ENCODE data around the gene NTM.
A peak's percentile ranks its signal among the peaks of the same experiment; 100 is the strongest.

NTM gene

GRCh38 chr11:131498631-131499160 is 128.3 kb downstream of the NTM start:
- H3K18ac ChIP-seq (ENCODE audit: low read length): no peak overlapping the region
- H2AK5ac ChIP-seq (ENCODE audit: low read depth, low read length): no peak overlapping the region
- no peak overlapping the region for H2BK12ac ChIP-seq (ENCODE audit: low read length)
- H3K4me3 ChIP-seq (ENCODE audit: low read length in 2 of 2): no peak overlapping the region
- H4K91ac ChIP-seq (ENCODE audit: low read depth, low read length, poor library complexity): no peak overlapping the region
- no peak overlapping the region for H3K4me2 ChIP-seq (ENCODE audit: insufficient read depth, low read length, poor library complexity, severe bottlenecking)
- H3K14ac ChIP-seq (ENCODE audit: low read length): no peak overlapping the region
- no peak overlapping the region for H2BK120ac ChIP-seq (ENCODE audit: low read depth, low read length)
- H3K9me3 ChIP-seq (replicated peaks in 1 of 2; ENCODE audit: control insufficient read depth in 2 of 2, insufficient read depth in 1 of 2, low read depth in 1 of 2, low read length in 2 of 2): no peaks in the 10 kb centered on the region
- H4K8ac ChIP-seq (ENCODE audit: low read depth, low read length): no peak overlapping the region
- H2BK5ac ChIP-seq (ENCODE audit: low read length): no peak overlapping the region
- H3K27me3 ChIP-seq (ENCODE audit: control insufficient read depth in 3 of 3, insufficient read depth in 3 of 3, low read depth in 1 of 3, low read length in 3 of 3): no peaks in the 10 kb centered on the region
- no peak overlapping the region for H2AFZ ChIP-seq (ENCODE audit: low read length)
- H3K23ac ChIP-seq (ENCODE audit: low read depth, low read length, poor library complexity): no peak overlapping the region
- DNase-seq (ENCODE audit: low spot score): no peak
- WGBS, 2 donors (ENCODE audit: extremely low coverage in 2 of 2, insufficient read length in 2 of 2, insufficient replicate concordance in 1 of 2): no CpG with 5 or more reads among the region's 7 CpGs
- no peak overlapping the region for H2BK15ac ChIP-seq (ENCODE audit: low read length)
- H3K36me3 ChIP-seq (replicated peaks in 1 of 2; ENCODE audit: control insufficient read depth in 2 of 2, insufficient read depth in 2 of 2, low read length in 2 of 2): no peaks in the 10 kb centered on the region
- H3K4ac ChIP-seq (ENCODE audit: low read length): no peak overlapping the region
- peaks cover 0 to 1% of the 10 kb centered on the region in 2 donors for H3K4me1 ChIP-seq (ENCODE audit: control insufficient read depth in 2 of 2, insufficient read depth in 1 of 2, low read depth in 1 of 2, low read length in 2 of 2)
- H3K9ac ChIP-seq (ENCODE audit: low read depth, low read length, poor library complexity): no peak overlapping the region
- no peak overlapping the region for H3K27ac ChIP-seq (replicated peaks; ENCODE audit: low read length)
- H3K79me1 ChIP-seq (ENCODE audit: low read depth, low read length): no peaks in the 10 kb centered on the region

DNA sequence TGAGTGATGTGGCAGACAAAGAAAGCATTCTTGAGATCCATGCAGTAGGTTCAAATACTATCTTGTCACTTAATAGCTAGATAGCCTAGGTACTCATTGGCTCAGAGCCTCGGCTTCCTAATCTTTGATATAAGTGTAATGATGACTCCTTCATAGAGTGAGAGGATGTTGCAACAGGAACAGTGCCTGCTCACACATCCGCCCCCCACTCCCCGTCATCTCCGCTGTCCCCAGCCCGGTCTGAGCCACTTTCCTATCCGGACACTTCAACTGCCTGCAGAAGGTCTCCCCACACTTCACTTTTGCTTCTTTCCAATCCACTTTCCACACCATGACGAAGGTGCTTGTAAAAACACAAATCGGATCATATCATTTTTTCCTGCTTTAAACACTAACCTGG is 128.8 kb downstream of the NTM start:
- no peak overlapping the region for H4K91ac ChIP-seq (ENCODE audit: low read depth, low read length, poor library complexity)
- no peaks in the 10 kb centered on the region for H3K36me3 ChIP-seq (replicated peaks in 1 of 2; ENCODE audit: control insufficient read depth in 2 of 2, insufficient read depth in 2 of 2, low read length in 2 of 2)
- no CpG with 5 or more reads among the region's 8 CpGs for WGBS, 2 donors (ENCODE audit: extremely low coverage in 2 of 2, insufficient read length in 2 of 2, insufficient replicate concordance in 1 of 2)
- peaks cover 0 to 3% of the 10 kb centered on the region in 2 donors for H3K4me1 ChIP-seq (ENCODE audit: control insufficient read depth in 2 of 2, insufficient read depth in 1 of 2, low read depth in 1 of 2, low read length in 2 of 2)
- H4K8ac ChIP-seq (ENCODE audit: low read depth, low read length): no peak overlapping the region
- H2BK15ac ChIP-seq (ENCODE audit: low read length): no peak overlapping the region
- H3K27ac ChIP-seq (replicated peaks; ENCODE audit: low read length): no peak overlapping the region
- no peak overlapping the region for H2BK12ac ChIP-seq (ENCODE audit: low read length)
- H3K9ac ChIP-seq (ENCODE audit: low read depth, low read length, poor library complexity): no peak overlapping the region
- H3K4me3 ChIP-seq (ENCODE audit: low read length in 2 of 2): no peak overlapping the region
- H2AK5ac ChIP-seq (ENCODE audit: low read depth, low read length): no peak overlapping the region
- H2AFZ ChIP-seq (ENCODE audit: low read length): no peak overlapping the region
- H3K14ac ChIP-seq (ENCODE audit: low read length): no peak overlapping the region
- no peaks in the 10 kb centered on the region for H3K79me1 ChIP-seq (ENCODE audit: low read depth, low read length)
- no peaks in the 10 kb centered on the region for H3K9me3 ChIP-seq (replicated peaks in 1 of 2; ENCODE audit: control insufficient read depth in 2 of 2, insufficient read depth in 1 of 2, low read depth in 1 of 2, low read length in 2 of 2)
- no peak overlapping the region for H3K4ac ChIP-seq (ENCODE audit: low read length)
- no peaks in the 10 kb centered on the region for H3K27me3 ChIP-seq (ENCODE audit: control insufficient read depth in 3 of 3, insufficient read depth in 3 of 3, low read depth in 1 of 3, low read length in 3 of 3)
- H3K18ac ChIP-seq (ENCODE audit: low read length): no peak overlapping the region
- no peak overlapping the region for H3K23ac ChIP-seq (ENCODE audit: low read depth, low read length, poor library complexity)
- H3K4me2 ChIP-seq (ENCODE audit: insufficient read depth, low read length, poor library complexity, severe bottlenecking): no peak overlapping the region
- DNase-seq (ENCODE audit: low spot score): no peak
- H2BK120ac ChIP-seq (ENCODE audit: low read depth, low read length): no peak overlapping the region
- H2BK5ac ChIP-seq (ENCODE audit: low read length): no peak overlapping the region

DNA sequence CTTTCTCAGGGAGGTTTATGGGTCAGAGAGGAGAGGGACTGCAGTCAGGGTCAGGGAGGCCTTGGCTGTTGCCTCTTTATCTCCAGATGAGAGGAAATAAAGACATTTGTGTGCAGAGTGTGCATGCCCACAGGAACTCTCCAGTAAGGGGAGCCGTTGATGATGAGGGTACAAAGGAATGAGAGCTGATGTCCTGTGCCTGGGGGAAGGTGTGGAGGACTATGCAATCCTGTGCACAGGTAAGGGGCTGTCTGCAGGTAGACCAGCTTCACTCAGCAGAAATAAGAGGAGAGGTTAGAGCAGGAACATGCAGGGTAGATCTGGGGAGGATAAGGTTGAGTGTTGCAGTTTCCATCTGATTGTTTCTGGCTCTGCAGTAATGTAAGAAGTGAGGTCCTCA is 132.6 kb downstream of the NTM start:
- H3K4me3 ChIP-seq (ENCODE audit: low read length in 2 of 2): no peak overlapping the region
- H2BK5ac ChIP-seq (ENCODE audit: low read length): no peak overlapping the region
- no peak overlapping the region for H2BK12ac ChIP-seq (ENCODE audit: low read length)
- no peak overlapping the region for H3K23ac ChIP-seq (ENCODE audit: low read depth, low read length, poor library complexity)
- H2BK15ac ChIP-seq (ENCODE audit: low read length): no peak overlapping the region
- H3K27ac ChIP-seq (replicated peaks; ENCODE audit: low read length): no peak overlapping the region
- no CpG with 5 or more reads among the region's 1 CpG for WGBS, 2 donors (ENCODE audit: extremely low coverage in 2 of 2, insufficient read length in 2 of 2, insufficient replicate concordance in 1 of 2)
- no peak overlapping the region for H3K4ac ChIP-seq (ENCODE audit: low read length)
- no peak overlapping the region for H4K8ac ChIP-seq (ENCODE audit: low read depth, low read length)
- no peaks in the 10 kb centered on the region for H3K27me3 ChIP-seq (ENCODE audit: control insufficient read depth in 3 of 3, insufficient read depth in 3 of 3, low read depth in 1 of 3, low read length in 3 of 3)
- H3K4me2 ChIP-seq (ENCODE audit: insufficient read depth, low read length, poor library complexity, severe bottlenecking): no peak overlapping the region
- no peak overlapping the region for H2BK120ac ChIP-seq (ENCODE audit: low read depth, low read length)
- no peak overlapping the region for H2AFZ ChIP-seq (ENCODE audit: low read length)
- H3K18ac ChIP-seq (ENCODE audit: low read length): no peak overlapping the region
- no peak for DNase-seq (ENCODE audit: low spot score)
- H3K79me1 ChIP-seq (ENCODE audit: low read depth, low read length): no peaks in the 10 kb centered on the region
- H3K14ac ChIP-seq (ENCODE audit: low read length): no peak overlapping the region
- no peaks in the 10 kb centered on the region for H3K9me3 ChIP-seq (replicated peaks in 1 of 2; ENCODE audit: control insufficient read depth in 2 of 2, insufficient read depth in 1 of 2, low read depth in 1 of 2, low read length in 2 of 2)
- no peak overlapping the region for H2AK5ac ChIP-seq (ENCODE audit: low read depth, low read length)
- H3K4me1 ChIP-seq (ENCODE audit: control insufficient read depth in 2 of 2, insufficient read depth in 1 of 2, low read depth in 1 of 2, low read length in 2 of 2): peaks cover 0 to 6% of the 10 kb centered on the region in 2 donors
- no peaks in the 10 kb centered on the region for H3K36me3 ChIP-seq (replicated peaks in 1 of 2; ENCODE audit: control insufficient read depth in 2 of 2, insufficient read depth in 2 of 2, low read length in 2 of 2)
- no peak overlapping the region for H3K9ac ChIP-seq (ENCODE audit: low read depth, low read length, poor library complexity)
- no peak overlapping the region for H4K91ac ChIP-seq (ENCODE audit: low read depth, low read length, poor library complexity)

GRCh38 chr11:131504199-131504949 is 134.0 kb downstream of the NTM start:
- Histone ChIP-seq H3K18ac (ENCODE audit: low read length) (peak overlapping the region; percentile 21), H2BK5ac (ENCODE audit: low read length) (no peak overlapping the region), H3K4ac (ENCODE audit: low read length) (no peak overlapping the region), H2BK15ac (ENCODE audit: low read length) (peak overlapping the region; percentile 25), H3K9me3 (replicated peaks in 1 of 2; ENCODE audit: control insufficient read depth in 2 of 2, insufficient read depth in 1 of 2, low read depth in 1 of 2, low read length in 2 of 2) (no peaks in the 10 kb centered on the region), H4K91ac (ENCODE audit: low read depth, low read length, poor library complexity) (no peak overlapping the region), H3K36me3 (replicated peaks in 1 of 2; ENCODE audit: control insufficient read depth in 2 of 2, insufficient read depth in 2 of 2, low read length in 2 of 2) (no peaks in the 10 kb centered on the region), H3K14ac (ENCODE audit: low read length) (no peak overlapping the region), H4K8ac (ENCODE audit: low read depth, low read length) (no peak overlapping the region), H2BK12ac (ENCODE audit: low read length) (no peak overlapping the region), H3K27me3 (ENCODE audit: control insufficient read depth in 3 of 3, insufficient read depth in 3 of 3, low read depth in 1 of 3, low read length in 3 of 3) (no peaks in the 10 kb centered on the region), H3K4me3 (ENCODE audit: low read length in 2 of 2) (no peak overlapping the region), H3K9ac (ENCODE audit: low read depth, low read length, poor library complexity) (no peak overlapping the region), H3K23ac (ENCODE audit: low read depth, low read length, poor library complexity) (no peak overlapping the region), H2AK5ac (ENCODE audit: low read depth, low read length) (no peak overlapping the region), H3K79me1 (ENCODE audit: low read depth, low read length) (no peaks in the 10 kb centered on the region), H3K4me1 (ENCODE audit: control insufficient read depth in 2 of 2, insufficient read depth in 1 of 2, low read depth in 1 of 2, low read length in 2 of 2) (peaks cover 0 to 5% of the 10 kb centered on the region in 2 donors), H3K27ac (replicated peaks; ENCODE audit: low read length) (no peak overlapping the region), H2BK120ac (ENCODE audit: low read depth, low read length) (no peak overlapping the region), H3K4me2 (ENCODE audit: insufficient read depth, low read length, poor library complexity, severe bottlenecking) (no peak overlapping the region), H2AFZ (ENCODE audit: low read length) (no peak overlapping the region)
- no CpG with 5 or more reads among the region's 15 CpGs for WGBS, 2 donors (ENCODE audit: extremely low coverage in 2 of 2, insufficient read length in 2 of 2, insufficient replicate concordance in 1 of 2)
- peak; percentile 32 for DNase-seq (ENCODE audit: low spot score)

Data from neuronal stem cell (in vitro differentiated cells).